HL-60/S4 (cell line): Measurements from ENCODE around the gene DENND2D.

Source experiments
- in situ Hi-C: fragments of 300-500 bp; cut with MboI; formaldehyde crosslinking; loops from 2 replicates; pipeline ENCODE4 v1.14.3; 2022; ENCODE audit warnings: low sequenced_read_pairs

Gene DENND2D

DNA sequence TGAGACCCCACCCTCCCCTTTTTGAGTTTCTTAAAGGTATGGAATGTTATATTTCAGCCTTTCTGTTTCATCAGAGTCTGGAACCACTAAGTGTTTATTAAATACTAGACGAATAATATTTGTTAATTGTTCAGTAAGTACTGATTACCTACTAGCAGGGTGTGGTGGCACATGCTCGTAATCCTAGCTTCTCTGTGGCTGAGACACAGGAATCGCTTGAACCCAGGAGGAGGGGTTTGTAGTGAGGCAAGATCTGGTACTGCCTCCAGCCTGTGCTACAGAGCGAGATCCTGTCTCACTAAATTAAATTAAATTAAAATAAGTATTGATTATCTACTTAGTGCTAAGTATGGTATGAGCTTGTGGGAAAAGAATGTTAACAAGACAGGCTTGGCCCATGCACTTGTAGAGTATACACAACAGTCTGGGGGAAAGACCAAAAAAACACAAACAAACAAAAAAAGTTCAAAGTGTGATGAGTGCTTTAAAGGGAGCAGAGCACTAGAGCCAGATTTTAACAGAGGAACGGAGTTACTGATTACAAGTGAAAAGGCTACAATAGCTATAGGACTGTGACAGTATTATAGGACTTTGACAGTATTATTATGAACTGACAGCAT is 58.0 kb downstream of the DENND2D start:
- in situ Hi-C loops, result no loop called here

DNA sequence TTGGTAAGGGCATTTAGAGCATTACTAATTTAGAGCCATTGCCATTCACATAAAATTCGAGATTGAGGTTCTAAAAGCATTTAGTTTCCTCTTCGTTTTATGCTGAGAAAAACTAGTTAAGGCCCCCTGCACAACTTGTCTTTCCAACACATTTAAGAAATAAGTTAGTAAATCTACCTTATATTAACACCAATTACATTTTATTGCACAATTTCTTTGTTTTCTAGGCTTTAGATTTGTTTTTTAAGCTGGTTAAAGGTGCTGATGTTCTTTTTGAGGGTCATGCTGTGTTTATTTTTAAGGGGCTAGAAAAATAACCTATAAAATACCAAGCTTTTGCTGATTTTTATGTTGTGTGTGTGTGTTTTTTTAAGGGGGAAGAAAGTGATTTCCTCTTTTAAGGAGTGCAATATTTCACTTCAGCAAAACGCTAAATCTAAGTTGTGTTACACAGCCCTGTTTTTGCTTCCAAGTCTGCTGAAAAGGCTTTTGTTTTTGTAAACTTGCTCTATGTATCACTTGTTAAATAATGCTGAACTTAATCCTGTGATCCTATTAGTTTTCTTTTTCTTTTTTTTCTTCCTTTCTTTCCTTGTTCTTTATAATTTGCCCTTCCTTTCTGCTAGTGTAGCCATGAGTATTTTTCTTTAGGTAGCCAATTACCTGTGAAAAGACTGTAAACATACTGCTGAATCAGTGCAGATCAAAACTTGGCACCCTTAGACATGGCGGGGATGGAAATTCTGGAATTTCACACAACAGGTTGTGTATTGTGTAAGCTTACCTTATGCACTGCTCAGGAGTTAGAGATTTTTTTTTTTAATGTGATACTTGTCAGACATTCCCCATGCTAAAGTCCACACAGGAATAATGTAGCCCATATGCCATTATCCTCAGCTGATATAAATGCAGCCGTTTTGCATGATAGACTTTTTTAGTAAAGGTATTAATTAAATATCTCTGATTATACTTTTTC is 58.9 kb downstream of the DENND2D start:
- in situ Hi-C loops, result no loop called here

DNA sequence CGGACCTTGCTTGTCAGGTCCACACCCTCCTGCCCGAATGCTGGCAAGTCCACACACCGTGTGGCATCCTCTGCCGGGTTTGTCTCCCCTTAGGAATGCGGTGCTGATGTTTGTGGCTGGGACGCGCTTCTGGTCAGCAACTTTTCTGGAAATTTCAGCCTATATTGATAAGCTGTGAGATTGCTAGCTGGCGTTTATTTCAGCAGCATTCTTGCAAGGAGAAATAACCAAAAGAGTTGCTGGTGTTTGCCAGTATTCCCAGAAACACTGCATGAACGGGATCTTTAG is 59.8 kb downstream of the DENND2D start:
- in situ Hi-C loops, result no loop called here

DNA sequence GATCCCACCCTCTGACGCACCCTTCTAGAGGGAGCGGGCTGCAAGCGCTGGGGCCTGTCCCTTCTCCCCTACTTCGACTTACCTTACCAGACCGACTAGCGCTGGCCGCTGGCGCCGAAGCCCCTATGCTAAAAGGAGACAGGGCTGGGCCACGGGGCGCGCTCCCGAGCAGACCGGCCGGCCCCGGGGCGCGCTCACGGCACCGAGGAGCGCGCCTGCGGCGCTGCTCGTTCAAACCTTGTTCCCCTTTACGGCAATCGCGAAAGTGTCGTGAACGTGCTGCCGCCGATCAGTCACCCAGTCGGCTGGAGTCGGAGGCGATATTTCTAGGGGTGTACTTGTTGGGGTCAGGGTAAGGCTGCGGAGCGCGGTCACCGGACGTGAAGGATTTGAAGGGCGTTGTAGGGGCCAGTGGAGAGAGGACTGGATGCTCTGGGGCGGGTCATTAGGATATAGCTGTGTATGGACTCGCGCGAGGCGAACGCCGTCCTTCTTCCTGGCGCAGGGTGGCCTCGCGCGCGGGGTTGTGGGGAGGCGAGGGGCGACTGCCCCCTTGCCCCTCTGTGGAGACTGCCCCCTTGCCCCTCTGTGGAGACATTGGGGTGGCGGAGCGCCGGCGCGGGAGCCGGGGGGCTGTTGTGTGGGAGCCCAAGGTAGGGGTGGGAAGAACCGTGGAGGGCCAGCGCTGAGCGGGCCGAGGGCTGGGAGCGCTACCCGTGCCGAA is 60.3 kb downstream of the DENND2D start, which contains the start of the genes CEPT1 and DRAM2:
TSS of gene CEPT1 (plus strand) at position 268 of the 724 bp plus-strand sequence. CDS start 7,492 bp downstream, outside the sequence.
TSS of gene DRAM2 (minus strand) at position 138 of the 724 bp plus-strand sequence. CDS start 8,539 bp downstream, outside the sequence.
- in situ Hi-C loops, result no loop called here

DNA sequence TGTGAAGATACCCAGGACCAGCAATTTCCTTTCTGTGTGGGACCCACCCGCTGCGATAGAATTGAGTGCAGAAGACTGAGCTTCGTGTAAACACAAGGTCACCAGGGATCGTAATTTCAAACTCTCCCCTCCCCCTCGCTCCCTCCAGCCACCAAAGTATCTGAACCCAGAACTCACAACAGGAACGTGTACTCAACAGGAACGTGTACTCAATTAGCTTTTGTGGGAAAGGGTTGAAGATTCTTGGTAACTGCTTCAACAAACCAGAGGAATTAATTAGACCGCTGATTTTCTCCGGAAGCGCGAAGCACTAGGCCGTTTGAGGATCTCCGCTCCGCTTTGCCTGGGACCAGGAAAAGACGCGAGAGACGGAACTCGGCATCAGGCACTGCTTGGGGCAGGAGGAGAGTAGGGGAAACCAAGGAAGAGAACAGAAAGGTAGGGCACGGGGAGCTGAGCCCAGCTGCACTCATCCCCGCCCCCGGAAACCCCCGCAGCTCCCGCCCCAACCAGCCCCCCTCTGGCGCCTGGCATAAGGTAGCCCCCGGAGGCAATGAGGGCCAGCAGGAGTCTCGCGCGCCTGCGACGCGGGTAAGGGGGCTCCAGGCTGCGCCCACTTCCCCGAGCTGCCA is 61.0 kb downstream of the DENND2D start:
- in situ Hi-C loops, result no loop called here
